Fibroblast of mammary gland (primary cell): Measurements from ENCODE around the gene OAS3.
A peak's percentile ranks its signal among the peaks of the same experiment; 100 is the strongest.

Experiments used
- DNase-seq: peaks from one replicate; pipeline ENCODE4 v3.0.0-alpha.2; 2010; ENCODE audit warnings: low read depth
- H3K4me3 ChIP-seq: 2 replicates; pipeline ENCODE4 v1.5.1; 2011; ENCODE audit warnings: low read depth, mild to moderate bottlenecking, low read length, moderate library complexity; ENCODE audit not compliant: control insufficient read depth
- CTCF ChIP-seq: conservative IDR thresholded peaks from 2 replicates; pipeline ENCODE4 v1.5.1; 2011; ENCODE audit warnings: low read depth, low read length, inconsistent platforms; ENCODE audit not compliant: control insufficient read depth, insufficient read depth

Gene OAS3, protein sequence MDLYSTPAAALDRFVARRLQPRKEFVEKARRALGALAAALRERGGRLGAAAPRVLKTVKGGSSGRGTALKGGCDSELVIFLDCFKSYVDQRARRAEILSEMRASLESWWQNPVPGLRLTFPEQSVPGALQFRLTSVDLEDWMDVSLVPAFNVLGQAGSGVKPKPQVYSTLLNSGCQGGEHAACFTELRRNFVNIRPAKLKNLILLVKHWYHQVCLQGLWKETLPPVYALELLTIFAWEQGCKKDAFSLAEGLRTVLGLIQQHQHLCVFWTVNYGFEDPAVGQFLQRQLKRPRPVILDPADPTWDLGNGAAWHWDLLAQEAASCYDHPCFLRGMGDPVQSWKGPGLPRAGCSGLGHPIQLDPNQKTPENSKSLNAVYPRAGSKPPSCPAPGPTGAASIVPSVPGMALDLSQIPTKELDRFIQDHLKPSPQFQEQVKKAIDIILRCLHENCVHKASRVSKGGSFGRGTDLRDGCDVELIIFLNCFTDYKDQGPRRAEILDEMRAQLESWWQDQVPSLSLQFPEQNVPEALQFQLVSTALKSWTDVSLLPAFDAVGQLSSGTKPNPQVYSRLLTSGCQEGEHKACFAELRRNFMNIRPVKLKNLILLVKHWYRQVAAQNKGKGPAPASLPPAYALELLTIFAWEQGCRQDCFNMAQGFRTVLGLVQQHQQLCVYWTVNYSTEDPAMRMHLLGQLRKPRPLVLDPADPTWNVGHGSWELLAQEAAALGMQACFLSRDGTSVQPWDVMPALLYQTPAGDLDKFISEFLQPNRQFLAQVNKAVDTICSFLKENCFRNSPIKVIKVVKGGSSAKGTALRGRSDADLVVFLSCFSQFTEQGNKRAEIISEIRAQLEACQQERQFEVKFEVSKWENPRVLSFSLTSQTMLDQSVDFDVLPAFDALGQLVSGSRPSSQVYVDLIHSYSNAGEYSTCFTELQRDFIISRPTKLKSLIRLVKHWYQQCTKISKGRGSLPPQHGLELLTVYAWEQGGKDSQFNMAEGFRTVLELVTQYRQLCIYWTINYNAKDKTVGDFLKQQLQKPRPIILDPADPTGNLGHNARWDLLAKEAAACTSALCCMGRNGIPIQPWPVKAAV

GRCh38 chr12:112937741-112938719 lies at the start of gene OAS3:
Gene OAS3 (plus strand): TSS chr12:112938474. CDS start chr12:112938531, 57 bp downstream.
- DNase-seq, result peak; percentile 76
- TF ChIP-seq CTCF, result no peak
- peak within 1 kb of the TSS; percentile 71 for H3K4me3 ChIP-seq

GRCh38 chr12:112891093-112892024 lies 46.9 kb upstream of the OAS3 start:
- DNase-seq, result no peak
- TF ChIP-seq CTCF, result no peak
- no peak overlapping the region for H3K4me3 ChIP-seq

DNA sequence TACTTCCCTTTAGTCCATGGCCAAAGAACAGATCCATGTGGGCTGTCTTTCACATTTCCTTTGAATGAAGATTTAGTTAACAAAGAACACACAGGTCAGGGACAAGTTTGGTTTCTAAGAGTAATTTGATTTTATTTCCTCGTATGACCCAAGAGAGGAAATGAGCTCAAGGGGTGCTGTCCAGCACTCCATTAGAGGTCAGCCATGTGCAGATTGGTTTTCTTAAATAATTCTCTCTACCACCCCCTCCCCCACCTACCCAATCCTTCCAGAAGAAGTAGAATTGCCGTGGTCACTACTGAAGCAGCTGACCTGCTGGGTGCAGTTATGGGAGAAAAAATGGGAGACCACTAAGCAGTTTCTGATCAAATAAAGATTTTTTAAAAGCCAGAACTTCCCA lies 45.4 kb upstream of the OAS3 start:
- TF ChIP-seq CTCF, result no peak
- no peak for DNase-seq
- no peak overlapping the region for H3K4me3 ChIP-seq

- TF ChIP-seq CTCF, result no peak
- no peak for DNase-seq
- no peak overlapping the region for H3K4me3 ChIP-seq
Observed at GRCh38 chr12:112894128-112894527, 44.1 kb upstream of the OAS3 start.

DNA sequence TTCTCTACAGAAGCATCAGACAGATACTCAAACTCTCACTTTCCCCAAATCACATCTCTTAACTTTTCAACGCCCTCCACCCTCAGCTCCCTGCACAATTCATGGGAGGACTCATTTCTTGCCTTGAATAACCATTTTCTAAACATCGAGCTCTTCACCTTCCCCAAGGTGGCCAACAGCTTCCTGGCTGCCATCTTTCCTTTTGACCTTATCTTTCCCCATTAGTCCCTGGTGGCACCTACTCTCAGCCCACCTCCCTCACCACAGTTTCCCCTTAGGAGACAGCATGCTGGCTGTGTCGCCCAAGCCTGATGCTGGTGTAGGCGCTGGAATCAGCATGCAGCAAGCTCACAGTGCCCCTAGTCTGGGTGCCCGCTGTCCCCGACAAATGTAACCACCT lies 39.9 kb upstream of the OAS3 start:
- DNase-seq, result no peak
- TF ChIP-seq CTCF, result no peak
- H3K4me3 ChIP-seq, result no peak overlapping the region
